ENCODE measurements around the gene ARHGAP33.

GRCh38 chr19:35789978-35790944 lies 14.9 kb downstream of the ARHGAP33 start:
- TF ChIP-seq POLR2AphosphoS5 (IDR thresholded peaks at IDR 0.05; ENCODE audit: low read depth, low read length): no peak
- no peak for TF ChIP-seq TAF1 (IDR thresholded peaks at IDR 0.05; ENCODE audit: borderline replicate concordance, low read depth, low read length)
- no peak for TF ChIP-seq CTCF (IDR thresholded peaks at IDR 0.05)
- no peak for TF ChIP-seq FOXJ3 (CRISPR knock-in tag; IDR thresholded peaks at IDR 0.05)
- TF ChIP-seq EZH2phosphoT487 (IDR thresholded peaks at IDR 0.05; ENCODE audit: borderline replicate concordance, low read depth): no peak
- TF ChIP-seq NFIC (IDR thresholded peaks at IDR 0.05; ENCODE audit: borderline replicate concordance): no peak
- no peak for TF ChIP-seq GABPA (IDR thresholded peaks at IDR 0.05; ENCODE audit: low read depth)
- TF ChIP-seq REST (IDR thresholded peaks at IDR 0.05; ENCODE audit: low read depth, low read length): no peak
- TF ChIP-seq CHD2 (IDR thresholded peaks at IDR 0.05; ENCODE audit: low read length, partially characterized antibody): no peak
- no peak for TF ChIP-seq FOXM1 (IDR thresholded peaks at IDR 0.05; ENCODE audit: low read depth)
- TF ChIP-seq MAX (IDR thresholded peaks at IDR 0.05; ENCODE audit: low read depth): no peak
- no peak for TF ChIP-seq USF2 (IDR thresholded peaks at IDR 0.05; ENCODE audit: borderline replicate concordance, low read depth, low read length)
- no peak for TF ChIP-seq USF1 (IDR thresholded peaks at IDR 0.05; ENCODE audit: borderline replicate concordance, low read depth)
- TF ChIP-seq JUND (IDR thresholded peaks at IDR 0.05): no peak
